Measurements from ENCODE around the gene FRMD4A. TPM values are rescaled to one million over a fixed set of nuclear protein-coding genes. Genes with fewer than 3 reads are reported as not detected.

The FRMD4A gene
- total RNA-seq, 1 experiment from 2014 or later: 8.8 TPM

DNA sequence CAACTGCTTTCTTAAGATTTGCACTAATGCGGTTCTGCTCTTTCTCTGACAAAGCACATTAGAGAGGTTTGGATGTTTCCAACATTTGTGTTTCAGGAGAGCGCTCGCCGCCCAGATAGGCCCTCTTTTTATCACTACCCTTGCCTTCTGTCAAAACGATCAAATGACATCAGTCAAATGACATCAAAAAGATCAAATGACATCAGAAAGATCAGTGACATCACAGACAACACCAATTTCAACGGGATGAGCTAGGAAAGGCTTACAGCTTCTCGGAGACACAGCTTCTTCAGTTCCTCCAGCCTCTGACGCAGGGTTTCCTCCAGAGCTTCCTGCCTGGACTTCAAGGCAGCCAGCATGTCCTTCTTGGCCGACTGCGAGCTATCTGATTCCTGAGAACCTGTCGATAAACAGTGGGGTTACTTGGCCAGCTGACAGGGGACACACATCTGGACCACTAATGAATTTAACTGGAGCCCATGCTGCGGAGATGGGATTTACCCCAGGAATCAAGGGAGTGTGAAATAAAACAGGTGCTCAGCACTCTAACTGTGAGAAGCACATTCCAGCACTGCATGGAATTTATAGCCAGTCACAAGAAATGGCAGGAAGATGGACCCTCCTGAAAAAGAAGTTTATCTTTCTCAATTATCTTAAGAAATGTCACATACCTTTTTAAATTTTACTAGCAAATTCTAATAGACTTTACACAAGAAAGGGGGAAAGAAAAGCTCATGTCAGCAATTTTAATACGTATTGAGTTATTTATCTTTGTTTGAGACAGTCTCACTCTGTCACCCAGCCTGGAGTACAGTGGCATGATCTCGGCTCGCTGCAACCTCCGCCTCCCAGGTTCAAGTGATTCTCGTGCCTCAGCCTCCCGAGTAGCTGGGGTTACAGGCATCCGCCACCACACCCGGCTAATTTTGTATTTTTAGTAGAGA lies 655.8 kb downstream of the FRMD4A start:
- H3K27me3 ChIP-seq: no peaks in the 10 kb centered on the region
- H3K4me3 ChIP-seq: no peak overlapping the region
- peaks cover 5% of the 10 kb centered on the region for H3K36me3 ChIP-seq
- H3K9me3 ChIP-seq: no peaks in the 10 kb centered on the region
- no peak for DNase-seq

DNA sequence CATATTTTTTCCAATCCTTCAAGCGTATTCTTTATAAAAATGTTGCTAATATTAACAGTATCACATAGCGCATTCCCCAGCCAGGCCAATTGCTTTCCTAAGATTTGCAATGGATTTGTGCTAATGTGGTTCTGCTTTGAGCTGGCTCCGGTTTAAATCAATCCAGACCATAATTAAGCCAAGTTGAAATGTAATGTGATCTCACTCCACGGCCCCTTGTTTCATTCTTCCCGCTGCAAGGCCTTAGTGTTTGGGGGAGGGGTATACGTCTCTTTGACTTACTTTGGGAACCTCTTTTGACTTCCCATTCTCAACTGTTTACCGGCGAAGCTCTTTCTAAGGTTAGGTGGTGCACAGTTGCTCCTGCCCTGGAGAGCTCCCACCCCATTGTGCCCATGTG lies 657.6 kb downstream of the FRMD4A start:
- H3K9me3 ChIP-seq: no peaks in the 10 kb centered on the region
- no peaks in the 10 kb centered on the region for H3K27me3 ChIP-seq
- DNase-seq: no peak
- H3K4me3 ChIP-seq: no peak overlapping the region
- peaks cover 7% of the 10 kb centered on the region for H3K36me3 ChIP-seq

DNA sequence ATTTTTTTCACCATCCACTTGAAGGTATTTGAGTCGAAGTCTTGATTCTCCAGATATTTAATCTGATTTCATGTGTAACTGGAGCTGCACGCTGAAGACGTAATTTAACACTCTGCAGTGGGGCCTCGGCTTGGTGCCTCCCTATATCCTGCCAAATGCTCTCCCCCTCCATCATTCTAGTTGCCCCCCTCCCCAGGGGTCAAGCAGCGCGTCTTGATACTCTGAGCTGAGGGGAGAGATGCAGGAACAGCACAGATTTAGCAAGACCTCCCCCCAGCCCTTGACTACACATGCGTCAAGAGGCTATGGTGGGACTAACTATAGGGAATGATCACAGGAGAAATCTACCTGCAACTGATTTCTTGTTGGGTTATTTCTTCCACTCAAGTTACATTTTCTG lies 658.2 kb downstream of the FRMD4A start:
- Histone ChIP-seq H3K9me3 (no peaks in the 10 kb centered on the region), H3K36me3 (peaks cover 7% of the 10 kb centered on the region)
- no peak for DNase-seq

DNA sequence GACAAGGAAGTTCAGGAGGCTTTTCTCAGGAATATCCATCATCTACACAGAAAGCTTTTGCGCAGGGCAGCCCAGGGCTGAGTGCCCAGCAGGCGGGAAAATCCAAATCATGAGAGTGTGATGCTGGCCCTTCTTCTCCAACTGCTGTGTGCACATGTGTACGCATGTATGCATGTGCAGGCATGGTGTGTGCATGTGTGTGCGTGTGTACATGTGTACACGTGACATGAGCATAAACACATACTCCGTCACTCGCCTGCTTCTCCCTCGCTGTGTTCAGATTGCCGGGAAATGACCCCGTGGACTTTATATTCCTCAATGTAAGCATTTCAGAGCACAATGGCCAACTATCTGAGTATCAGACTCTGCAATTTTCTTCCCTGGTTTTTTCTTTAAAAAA lies 658.8 kb downstream of the FRMD4A start:
- H3K27me3 ChIP-seq: no peaks in the 10 kb centered on the region
- H3K4me3 ChIP-seq: no peak overlapping the region
- no peaks in the 10 kb centered on the region for H3K9me3 ChIP-seq
- H3K36me3 ChIP-seq: peaks cover 7% of the 10 kb centered on the region
- no peak for DNase-seq

More for the DNA sequence above, 658.2 kb downstream of the FRMD4A start:
- Histone ChIP-seq H3K27me3 (no peaks in the 10 kb centered on the region), H3K4me3 (no peak overlapping the region)

DNA sequence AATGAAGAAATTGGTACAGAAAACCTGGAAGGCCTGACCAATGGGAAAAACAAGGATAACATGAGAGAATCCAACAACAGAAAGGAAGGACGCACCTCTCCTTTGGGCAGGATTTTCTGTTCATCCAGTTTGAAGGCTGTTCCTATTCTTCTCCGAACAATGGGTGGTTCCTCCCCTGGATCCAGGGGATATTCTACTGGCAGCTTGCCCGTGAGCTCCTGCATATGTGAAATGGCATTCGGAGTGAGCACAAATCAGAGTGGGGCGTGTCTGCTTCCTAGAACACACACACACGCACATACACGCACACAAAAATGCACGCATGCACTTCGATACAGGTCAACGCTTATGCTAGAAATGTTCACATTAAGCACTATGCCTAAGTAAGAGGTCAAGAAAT lies 660.4 kb downstream of the FRMD4A start:
- peaks cover 13% of the 10 kb centered on the region for H3K36me3 ChIP-seq
- DNase-seq: no peak
- no peaks in the 10 kb centered on the region for H3K27me3 ChIP-seq

DNA sequence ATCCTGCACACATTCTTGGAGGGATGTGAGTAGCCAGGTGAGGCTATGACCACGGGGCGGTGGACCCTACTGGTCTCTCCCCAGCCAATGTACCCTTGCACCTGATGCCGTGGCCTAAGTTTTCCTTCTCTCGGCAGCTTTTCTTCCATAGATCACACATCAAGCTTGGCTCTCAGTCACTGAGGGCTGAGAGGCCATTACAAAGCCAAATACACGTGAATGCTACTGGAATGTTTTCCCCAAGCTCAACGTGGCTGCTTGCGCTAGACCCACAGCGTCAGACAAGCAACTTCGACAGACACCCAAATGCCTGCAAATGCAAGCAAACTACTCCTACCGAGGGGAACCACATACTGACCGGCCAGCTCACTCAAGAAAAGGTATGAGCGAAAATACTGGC lies 660.8 kb downstream of the FRMD4A start:
- Histone ChIP-seq H3K27me3 (no peaks in the 10 kb centered on the region), H3K4me3 (no peak overlapping the region), H3K9me3 (no peaks in the 10 kb centered on the region), H3K36me3 (peaks cover 14% of the 10 kb centered on the region)
- no peak for DNase-seq

More for the DNA sequence above, 660.4 kb downstream of the FRMD4A start:
- Histone ChIP-seq H3K9me3 (no peaks in the 10 kb centered on the region), H3K4me3 (no peak overlapping the region)

DNA sequence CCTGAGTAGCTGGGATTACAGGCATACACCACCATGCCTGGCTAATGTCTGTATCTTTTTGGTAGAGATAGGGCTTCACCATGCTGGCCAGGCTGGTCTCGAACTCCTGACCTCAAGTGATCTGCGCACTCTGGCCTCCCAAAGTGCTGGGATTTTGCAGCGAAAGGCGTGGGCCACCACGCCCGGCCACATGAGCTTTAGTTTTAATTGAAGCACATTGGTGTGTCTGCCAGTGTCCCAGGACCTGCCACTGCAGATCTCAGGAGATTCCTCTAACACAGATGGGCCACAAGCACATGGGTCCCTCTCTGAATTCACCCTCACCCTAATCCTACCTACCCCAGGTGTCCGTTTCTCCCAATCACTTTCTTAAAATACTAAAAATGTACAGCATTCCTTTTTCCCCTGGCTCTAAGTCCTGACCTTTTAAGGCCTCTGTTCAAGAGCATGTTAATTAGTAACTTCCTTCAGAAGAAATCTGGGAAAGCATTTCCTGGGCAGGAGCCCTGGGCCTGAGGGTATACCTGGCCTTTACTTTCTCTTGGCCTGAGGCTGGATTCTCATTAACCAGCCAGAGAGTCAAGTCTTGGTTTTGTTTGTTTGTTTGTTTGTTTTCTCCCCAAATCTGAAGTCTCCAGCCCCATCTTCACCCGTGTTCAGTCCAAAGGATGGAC lies 661.4 kb downstream of the FRMD4A start:
- Histone ChIP-seq H3K36me3 (peaks cover 14% of the 10 kb centered on the region), H3K9me3 (no peaks in the 10 kb centered on the region), H3K27me3 (no peaks in the 10 kb centered on the region), H3K4me3 (no peak overlapping the region)
- no peak for DNase-seq

DNA sequence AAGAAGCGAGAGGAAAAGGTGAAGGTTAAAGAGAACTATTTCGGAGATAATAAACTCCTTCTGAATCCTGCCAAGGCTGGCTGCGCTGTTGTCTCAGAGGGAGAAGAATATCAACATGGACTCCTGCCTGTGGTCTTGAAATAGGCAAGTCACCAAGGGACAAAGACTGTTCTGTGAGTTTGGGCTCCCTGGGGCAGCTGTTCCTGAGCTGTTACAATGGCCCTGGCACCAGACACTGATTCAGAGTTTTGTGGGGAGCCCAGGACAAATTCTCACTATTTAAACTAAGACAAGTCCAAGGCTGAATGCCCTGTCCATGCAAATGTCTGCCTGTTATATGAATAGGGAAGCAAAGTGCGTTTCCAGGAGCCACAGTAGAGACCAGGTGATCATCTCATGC lies 662.6 kb downstream of the FRMD4A start:
- H3K36me3 ChIP-seq: peaks cover 14% of the 10 kb centered on the region
- no peak for DNase-seq
- no peak overlapping the region for H3K4me3 ChIP-seq
- H3K27me3 ChIP-seq: no peaks in the 10 kb centered on the region
- H3K9me3 ChIP-seq: no peaks in the 10 kb centered on the region

DNA sequence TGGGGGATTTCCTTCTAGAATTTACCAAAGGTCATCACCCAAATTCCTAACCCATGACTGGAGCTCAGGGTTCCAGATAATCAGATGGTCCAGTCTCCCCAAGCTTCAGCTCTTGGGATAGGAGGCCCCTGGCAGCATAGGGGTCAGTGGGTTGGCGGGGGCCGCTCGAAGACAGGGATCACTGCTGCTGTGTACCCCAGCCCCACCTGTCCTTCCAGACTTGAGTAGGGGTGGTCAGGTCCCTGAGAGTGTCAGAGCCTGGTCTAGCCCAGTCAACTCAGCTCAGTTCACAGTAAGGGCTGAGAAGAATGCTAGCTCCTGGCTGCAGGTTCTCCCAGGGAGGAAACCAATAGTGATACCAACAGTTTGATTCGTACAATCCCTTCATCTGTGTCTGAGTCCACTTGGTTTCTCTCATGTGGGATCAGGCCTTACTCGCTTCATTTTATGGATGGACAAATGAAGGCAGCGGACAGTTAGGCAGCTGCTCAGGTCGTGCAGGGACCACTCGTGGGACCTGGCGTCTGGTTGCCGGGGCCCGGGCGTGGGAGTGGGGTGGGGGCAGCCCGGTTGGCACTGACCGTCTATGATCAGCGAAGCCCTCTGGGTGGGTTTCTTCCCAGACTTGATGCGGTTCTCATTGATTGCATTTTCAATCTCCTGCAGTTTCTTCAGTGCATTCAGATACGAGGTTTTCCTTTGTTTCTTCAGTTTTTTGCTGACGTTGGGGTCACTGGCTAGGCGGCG lies 665.0 kb downstream of the FRMD4A start:
- H3K4me3 ChIP-seq: no peak overlapping the region
- DNase-seq: no peak
- no peaks in the 10 kb centered on the region for H3K27me3 ChIP-seq
- H3K9me3 ChIP-seq: no peaks in the 10 kb centered on the region
- H3K36me3 ChIP-seq: peaks cover 13% of the 10 kb centered on the region

DNA sequence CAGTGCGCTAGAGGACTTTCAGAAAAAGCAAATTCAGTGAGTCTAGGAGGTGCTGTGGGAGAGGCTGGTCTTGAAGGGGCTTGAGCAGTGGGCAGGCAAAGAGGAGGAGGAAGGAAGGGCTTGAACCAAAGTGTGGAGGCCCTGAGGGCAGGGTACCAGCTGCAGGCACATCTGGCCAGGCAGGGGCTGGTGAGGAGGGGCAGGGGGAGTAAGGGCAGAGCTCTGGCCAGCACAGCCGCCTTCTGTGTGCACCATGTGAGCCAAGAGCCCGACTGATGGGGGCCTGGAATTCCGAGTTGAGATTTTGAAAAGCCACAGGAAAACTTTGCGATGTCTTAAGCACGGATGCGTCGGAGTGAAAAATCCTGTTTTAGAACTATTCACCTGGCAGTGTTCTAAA lies 669.5 kb downstream of the FRMD4A start:
- Histone ChIP-seq H3K36me3 (peaks cover 17% of the 10 kb centered on the region), H3K27me3 (no peaks in the 10 kb centered on the region), H3K4me3 (no peak overlapping the region), H3K9me3 (no peaks in the 10 kb centered on the region)
- DNase-seq: no peak

DNA sequence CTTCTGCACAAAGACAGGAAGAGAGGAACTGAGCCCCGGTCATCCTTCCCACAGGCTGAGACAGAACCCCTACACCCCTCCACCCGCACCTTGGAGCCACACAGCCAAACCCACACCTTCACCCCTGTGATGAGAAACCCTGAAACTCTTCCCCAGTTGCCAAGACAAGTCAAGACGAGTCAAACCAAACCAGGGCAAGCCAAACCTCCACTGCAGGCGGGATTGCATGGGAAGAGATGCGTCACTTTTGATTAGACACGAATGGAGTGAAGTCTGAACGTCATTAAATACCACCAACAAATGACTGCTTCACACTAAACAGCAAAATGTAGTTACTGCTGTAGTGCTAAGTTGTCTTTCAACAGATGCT lies 670.2 kb downstream of the FRMD4A start:
- peaks cover 14% of the 10 kb centered on the region for H3K36me3 ChIP-seq
- H3K9me3 ChIP-seq: no peaks in the 10 kb centered on the region
- H3K4me3 ChIP-seq: no peak overlapping the region
- no peaks in the 10 kb centered on the region for H3K27me3 ChIP-seq
- DNase-seq: peak; percentile 57

DNA sequence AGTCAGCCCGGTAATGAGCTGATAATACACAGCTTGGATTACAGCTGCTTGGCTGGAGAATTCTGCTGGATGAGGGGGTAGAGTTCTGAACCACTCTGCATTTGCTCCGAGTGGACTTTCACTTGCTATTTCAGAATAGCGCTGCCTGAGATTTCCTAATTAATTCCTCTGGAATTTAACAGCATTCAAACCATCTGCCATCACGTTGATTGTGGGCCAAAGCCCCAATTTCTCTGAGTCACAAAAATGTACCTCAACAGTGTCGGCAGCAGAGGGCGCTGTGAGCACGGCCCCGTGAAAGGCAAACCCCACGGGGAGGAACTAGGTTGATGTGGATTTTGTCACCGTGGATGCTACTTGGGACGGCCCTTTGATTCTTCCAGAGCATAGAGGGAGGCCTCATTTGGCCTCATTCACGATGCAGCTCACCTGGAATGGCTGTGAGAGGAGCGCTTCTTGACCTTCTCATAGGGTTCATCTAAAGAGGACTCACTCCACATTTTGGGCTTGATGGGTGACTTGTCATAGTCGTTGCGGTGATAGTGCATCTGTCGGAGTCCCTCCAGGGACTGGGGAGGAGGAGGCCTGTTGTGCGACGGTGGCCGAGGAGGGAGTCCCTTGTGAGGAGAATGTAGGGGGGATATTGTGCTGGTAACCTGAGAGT lies 670.7 kb downstream of the FRMD4A start:
- H3K36me3 ChIP-seq: peaks cover 10% of the 10 kb centered on the region
- no peaks in the 10 kb centered on the region for H3K27me3 ChIP-seq
- no peaks in the 10 kb centered on the region for H3K9me3 ChIP-seq
- H3K4me3 ChIP-seq: no peak overlapping the region
- peak; percentile 34 for DNase-seq

DNA sequence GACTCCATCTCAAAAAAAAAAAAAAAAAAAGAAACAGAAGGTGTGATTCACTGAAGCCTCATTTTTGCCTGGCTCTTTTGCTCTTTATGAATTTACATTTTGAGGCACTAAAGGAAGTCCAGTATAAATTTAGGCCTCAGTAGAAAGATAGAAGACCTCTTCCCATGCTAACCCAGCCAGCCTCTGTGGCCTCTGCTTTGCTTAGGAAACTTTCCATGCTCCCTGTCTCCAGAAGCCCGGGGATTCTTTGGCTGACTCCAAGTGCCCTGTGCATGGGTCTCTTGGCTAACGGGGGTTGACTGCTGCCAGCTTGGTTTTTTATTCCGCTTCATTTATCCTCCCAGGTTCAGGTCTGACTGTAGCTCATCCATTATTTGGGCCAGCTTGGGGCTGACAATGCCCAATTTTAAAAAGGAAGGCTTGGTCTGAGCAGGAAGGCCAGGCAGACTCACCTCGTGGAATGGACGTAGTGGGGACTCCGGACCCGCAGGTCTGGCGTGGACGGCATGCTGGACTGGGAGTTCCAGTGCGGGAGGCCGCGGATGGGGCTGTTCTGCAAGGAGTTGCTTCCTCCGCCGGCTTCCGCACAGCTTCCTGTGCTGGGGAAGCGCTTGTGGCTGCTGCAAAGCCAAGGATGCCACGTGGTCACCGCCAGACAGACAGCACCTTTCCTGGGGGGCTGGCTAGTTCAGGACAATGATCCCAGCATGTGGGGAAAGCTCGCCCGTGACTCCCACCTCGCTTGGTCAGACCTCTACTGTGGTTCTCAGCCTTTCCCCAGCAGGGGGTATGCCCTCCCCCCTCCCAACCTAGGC lies 671.6 kb downstream of the FRMD4A start:
- no peaks in the 10 kb centered on the region for H3K27me3 ChIP-seq
- DNase-seq: no peak
- peaks cover 12% of the 10 kb centered on the region for H3K36me3 ChIP-seq
- no peak overlapping the region for H3K4me3 ChIP-seq
- no peaks in the 10 kb centered on the region for H3K9me3 ChIP-seq

DNA sequence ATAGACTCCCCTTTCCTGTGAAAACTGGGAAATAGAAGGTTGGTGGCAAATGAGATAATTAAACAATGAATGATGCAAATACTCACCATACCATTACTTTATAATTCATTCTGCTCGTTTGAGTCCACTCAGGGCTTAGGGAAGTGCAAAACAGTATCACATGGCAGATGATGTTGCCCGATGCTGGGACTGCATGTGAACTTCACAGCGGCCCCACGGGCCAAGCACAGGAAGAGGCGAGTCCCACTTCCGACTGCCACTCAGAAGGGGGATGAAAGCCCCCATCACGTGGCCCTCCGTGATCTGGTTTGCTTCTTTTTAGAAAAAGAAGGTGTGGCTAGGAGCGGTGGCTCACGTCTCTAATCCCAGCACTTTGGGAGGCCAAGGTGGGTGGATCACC lies 672.5 kb downstream of the FRMD4A start:
- no peaks in the 10 kb centered on the region for H3K27me3 ChIP-seq
- H3K4me3 ChIP-seq: no peak overlapping the region
- H3K36me3 ChIP-seq: peaks cover 15% of the 10 kb centered on the region
- DNase-seq: no peak
- H3K9me3 ChIP-seq: no peaks in the 10 kb centered on the region

DNA sequence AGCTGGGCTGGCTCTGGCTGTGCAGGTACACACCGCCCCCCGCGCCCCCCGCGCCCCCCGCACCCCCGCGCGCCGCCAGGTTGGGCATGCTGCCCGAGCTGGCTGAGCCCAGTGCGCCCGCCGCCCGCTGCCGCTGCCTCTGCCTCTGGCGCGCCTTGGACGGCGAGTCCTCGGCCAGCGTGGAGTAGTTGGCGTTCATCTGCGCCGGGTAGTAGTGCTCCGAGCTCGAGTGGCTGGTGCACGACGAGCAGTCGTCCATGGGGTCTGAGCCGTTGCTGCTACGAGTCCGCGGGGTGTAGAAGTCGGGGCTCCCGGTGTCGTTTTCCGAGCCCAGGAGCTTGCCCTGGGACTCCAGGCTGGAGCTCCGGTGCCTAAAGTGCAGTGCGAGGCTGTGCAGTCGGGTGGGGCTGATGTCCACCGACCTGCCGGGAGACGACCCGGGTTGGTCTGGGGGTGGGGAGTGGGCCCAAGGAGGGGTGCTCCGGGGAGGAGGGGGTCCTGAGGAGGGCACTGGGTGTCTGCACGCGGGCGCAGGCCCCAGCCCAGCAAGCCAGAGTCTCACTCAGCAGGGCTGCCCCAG lies 673.5 kb downstream of the FRMD4A start:
- Histone ChIP-seq H3K27me3 (no peaks in the 10 kb centered on the region), H3K36me3 (peaks cover 13% of the 10 kb centered on the region), H3K4me3 (no peak overlapping the region), H3K9me3 (no peaks in the 10 kb centered on the region)
- DNase-seq: no peak
